SKM-1 (cell line): ENCODE data around the gene DNAAF8.
A peak's percentile ranks its signal among the peaks of the same experiment; 100 is the strongest.

Source experiments
- DNase-seq: peaks from one replicate; lab custom pipeline; 2025; ENCODE audit not compliant: unreplicated experiment; lab: John Stamatoyannopoulos, UW

The DNAAF8 gene

DNA sequence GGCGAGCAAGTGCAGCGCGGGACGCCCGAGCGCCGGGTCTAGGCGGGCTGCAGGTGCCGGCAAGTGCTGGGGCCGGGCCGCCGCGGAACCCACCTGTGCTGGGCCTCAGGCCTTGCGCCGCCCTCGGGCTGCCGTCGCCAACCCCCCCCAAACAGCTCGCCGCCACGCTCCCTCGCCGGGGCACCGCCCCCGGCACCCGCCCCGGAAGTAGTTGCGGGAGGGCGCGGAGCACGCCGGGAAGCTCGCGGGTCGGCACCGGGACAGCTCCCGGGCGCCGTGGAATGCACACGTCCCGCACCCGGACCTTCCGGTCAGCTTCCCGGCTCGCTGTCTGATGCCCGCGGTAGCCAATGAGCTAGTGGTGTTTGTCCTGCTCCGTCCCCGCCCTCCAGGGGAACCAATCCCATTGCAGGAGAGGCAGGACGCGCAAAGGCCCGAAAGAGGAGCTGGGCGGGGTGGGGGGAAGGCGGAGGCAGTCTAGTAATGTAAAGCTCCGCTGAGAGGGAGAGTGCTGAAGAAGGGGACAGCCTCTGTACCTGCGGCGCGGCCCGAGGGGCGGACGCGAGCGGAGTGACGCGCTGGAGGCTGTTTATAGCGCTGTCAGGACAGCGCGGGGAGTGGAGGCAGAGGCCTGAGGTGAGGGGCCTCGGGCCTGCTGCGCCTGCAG is at the start of gene DNAAF8, which contains the start of gene ANKS3:
DNAAF8 (plus strand) TSS at position 475 of the 667 bp plus-strand sequence. CDS start 1,978 bp downstream, outside the sequence.
ANKS3 (minus strand) TSS at position 209 of the 667 bp plus-strand sequence. CDS start 4,122 bp downstream, outside the sequence.
- DNase-seq, result peak; percentile 83

DNA sequence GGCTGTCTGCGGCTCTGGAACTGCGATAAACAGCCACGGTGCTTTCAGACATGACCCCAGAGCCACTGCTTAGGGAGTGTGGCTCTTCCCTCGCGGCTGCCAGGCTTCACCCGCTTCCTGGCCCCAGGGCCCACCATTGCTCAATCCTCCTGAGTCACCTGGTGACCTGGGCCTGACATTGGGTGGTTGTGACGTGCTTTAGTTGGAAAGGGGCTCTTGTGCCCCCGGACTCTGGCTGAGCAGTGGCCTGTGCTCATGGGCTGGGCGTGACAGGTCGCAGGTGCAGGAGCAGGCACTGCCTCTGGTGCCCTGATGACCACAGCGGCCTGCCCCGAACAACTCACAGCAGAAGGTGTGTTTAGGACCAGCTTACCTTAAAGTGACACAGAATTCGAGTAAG is 49.6 kb upstream of the DNAAF8 start:
- no peak for DNase-seq

DNA sequence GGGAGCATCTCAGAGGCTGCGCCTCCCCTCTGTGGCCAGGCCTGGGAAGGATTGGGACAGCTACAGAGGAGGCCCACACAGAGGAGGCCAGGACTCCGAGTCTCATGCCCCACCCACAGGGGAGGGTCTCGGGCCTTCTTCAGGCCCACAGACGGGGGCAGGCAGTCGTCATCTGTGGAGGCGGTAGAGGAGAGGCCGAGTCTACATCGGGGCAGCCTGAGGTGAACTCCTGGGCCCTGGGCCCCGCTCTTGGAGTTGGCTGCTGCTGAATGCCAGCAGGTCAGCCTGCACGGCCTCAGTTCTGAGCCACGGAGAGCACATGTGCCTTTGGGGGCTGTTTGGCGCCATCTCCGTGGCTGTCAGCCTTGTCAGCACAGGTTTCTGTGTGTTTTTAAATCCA is 49.0 kb upstream of the DNAAF8 start:
- DNase-seq, result no peak

DNA sequence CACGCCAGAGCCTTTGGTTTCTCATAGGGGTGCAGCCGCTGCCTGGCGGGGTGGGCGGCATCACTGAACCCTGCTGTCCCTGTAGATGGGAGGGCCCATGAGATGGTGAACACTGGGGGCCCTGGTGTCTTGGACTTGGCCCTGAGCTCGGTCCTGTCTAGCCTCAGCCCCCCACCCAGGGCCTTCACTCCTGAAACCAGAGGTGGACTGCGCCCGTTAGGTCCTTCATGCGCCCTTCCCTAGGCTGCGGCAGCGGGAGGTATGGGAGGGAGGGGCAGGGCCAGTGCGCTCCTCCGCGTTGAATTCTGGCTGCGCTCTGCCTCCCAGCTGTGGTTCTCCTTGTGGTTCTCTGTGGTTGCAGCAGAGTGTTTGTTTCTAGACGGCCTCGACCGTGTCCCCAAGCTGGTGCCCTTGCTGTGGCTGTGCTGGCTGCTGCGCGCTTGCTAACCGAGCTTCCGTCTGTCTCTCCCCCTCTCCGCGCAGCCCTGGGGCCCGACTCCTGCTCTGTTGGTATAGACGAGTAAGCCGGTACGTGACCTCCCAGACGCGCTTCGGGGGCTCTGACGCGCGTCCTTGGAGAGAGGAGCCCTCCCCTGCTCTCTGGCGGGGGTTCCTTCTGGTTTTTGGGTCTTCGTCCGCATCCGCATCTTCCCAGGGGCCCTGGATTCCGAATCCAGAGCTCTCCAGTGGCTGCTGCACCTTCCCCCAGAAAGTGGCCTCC is 48.4 kb upstream of the DNAAF8 start:
- DNase-seq, result no peak

DNA sequence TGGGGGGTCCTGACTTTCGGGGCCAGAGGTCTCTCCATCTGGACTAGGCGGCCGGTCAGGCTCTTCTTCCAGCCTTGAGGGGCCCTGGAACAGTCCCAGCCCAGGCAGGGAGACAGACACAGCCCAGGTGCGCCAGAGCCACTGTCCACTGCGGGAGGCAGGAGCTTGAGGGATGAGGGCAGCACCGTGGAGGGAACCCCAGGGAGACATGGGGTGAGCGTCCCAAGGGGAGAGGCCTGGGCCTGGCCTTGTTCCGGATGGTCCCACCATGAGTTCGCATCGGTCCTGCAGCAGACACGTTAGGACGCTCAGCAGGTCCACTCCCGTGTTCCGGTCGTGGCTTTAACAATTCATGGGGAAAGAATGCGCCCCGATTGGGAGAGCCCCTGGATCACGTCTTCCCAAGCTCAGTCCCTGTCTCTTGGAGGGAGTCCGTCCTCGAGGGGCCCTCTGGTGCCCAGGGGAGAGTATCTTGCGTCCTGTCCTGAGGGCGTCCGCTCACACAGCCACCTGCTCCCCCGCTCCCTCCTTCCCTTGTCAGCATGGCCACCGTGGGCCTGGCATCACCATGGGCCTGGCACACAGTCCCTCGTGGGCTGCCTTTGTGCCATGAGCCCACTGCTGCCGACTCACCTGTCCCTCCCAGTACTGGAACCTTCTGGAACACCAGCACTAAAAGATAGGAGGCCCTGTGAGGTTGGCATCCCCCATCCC is 47.7 kb upstream of the DNAAF8 start:
- no peak for DNase-seq

DNA sequence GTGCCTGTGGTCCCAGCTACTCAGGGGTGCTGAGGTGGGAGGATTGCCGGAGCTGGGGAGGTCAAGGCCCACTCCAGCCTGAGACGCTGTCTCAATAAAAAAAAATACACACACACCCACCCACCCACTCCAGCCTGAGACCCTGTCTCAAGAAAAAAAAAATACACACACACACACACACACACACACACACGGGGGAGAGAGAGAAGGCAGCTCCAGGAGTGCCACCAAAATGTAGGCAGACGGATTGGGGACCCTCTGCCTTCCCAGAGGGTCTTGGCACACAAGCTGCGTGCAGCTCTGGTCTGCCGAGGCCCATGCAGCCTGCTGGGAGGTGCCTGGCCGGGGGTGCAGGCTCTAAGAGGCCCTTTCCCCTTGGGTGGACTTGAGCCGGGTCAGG is 46.9 kb upstream of the DNAAF8 start:
- no peak for DNase-seq

DNA sequence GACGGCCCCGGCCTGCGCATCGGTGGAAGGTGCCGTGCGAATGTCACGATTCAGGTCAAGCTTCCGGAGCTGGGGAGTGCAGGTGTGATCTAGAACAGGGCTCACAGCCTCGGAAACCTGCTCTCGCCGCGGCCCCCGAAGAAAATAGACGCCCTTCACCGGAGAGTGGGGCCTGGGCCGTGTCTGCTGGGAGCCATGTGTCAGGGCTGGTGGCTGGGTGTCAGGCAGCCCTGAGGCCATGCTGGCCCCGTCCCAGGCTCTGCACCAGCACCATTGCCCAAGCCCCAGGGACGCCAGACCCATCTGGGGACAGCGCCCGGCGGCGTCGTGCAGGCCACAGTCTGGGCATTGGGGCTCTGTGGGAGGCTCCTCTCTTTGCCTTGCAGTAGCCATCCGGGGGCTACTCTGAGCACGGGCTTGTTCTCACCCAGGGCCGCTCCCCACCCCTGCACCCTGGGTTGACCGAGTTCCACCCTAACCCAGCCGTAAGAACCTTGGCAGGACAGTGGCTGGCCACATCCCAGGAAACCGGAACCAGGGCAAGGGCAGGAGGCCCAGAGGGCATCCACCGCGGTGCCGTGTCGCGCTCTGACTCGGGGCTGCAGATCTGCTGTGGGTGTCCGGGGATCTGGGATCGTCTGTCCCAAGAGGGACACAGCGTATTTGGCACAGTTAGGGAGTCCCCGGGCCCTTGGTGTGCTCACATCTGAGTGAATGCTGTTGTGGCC is 46.2 kb upstream of the DNAAF8 start:
- DNase-seq, result no peak

DNA sequence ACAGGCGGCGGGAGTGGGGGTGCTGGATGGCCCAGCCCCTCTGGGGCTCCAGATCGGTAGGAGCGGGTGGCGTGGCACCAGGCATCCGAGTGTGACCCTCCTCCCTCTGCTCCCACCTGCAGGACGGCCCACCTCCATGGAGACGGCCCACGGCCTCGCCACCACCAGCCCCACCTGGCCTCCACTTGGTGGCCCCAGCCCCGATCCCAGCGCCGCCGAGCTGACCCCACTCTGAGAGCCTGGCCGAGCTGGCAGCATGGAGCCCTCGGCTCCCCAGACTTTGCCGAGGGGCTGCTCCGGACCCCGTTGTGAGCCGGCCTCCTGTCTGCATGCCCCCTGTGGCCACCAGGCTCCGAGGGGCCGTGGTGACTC is 45.7 kb upstream of the DNAAF8 start:
- no peak for DNase-seq

DNA sequence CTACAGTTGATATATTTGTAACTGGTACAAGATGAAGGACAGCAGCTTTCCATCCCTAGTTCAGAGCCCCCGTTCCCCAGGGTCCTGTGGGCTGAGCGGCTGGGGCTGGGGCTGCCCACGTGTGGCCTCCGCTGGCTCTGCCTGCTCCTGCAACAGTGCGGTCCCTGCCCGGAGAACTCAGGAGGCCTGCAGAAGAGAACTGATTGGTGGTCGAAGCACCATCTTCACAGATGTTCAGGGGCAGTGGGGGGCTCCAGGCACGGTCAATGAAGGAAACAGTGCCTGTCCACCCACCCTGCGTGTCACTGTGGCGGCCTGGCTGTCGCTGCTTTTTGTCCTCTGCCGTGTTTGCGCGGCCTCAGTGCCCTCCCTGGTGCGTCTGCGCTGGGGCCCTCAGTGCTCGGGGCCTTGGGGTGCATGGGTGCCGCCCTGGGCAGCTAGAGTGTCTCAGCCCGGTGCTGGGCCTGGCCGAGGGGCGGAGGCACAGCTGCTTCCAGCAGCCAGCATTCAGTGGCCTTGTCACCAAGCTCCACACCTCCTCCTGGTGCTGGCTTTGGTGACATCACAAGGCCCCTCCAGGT is 45.2 kb upstream of the DNAAF8 start:
- no peak for DNase-seq

DNA sequence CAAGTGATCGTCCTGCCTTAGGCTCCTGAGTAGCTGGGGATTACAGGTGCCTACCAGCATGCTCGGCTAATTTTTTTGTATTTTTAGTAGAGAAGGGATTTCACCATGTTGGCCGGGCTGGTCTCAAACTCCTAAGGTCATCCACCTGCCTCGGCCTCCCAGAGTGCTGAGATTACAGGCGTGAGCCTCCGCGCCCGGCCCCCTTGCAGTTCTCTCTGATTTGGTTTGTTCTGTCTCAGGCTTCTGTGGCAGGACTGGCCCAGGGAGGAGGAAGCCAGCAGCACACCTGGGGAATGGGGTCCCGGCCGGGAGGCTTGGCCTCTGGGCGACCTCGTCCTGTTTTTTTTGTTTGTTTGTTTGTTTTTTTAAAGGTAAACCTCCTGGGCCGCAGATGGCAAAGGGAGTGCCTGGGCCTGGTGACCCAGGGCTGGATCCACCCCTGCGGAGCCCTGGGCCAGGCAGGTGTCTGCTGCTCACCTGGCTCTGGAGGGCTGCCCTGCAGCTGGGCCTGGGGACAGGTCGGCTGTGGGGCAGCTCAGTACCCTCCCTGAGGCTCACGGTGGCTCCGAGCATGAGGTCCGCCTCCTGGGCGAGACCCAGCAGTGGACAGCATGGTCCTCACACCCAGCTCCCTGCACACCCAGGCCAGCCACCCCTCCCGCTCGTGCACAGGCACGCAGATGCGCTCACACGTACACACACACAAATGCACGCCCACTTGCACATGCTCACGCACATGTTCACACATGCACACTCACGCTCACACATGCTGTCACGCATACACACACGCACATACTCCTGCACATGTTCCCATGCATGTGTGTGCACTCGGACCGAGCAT is 44.3 kb upstream of the DNAAF8 start:
- no peak for DNase-seq

DNA sequence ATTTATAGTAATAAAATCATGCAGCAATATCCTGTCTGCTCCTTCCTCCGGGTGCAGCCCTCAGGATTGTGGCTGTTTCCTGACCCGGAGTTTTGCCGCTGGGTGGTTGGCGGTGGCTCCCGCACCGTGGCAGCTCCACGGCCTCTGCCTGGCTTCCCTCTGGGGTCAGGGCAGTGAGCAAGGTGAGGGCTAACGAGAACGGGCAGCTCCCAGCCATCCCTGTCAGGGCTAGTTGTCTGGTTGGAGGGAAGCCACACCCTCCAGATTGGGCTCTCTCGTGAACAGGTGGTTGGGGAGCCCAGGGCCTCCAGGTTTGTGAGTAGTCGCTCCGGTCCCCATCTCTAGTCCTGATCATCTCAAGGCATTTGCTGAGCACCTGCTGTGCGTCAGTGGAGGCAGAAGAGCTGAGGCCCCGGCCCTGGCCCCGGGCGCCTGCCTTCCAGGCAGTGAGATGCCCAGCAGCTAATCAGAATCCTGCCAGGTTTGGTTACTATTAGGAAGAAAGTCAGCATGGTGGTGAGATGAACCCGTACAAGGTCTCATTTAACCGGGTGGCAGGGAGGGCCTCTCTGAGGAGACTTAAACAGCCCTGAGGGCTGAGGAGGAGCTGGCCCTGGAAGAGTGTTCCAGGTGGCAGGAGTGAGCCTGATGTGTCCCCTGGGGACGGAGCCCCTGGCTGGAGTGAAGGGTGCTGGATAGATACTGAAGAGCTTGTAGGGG is 43.2 kb upstream of the DNAAF8 start:
- DNase-seq, result no peak

DNA sequence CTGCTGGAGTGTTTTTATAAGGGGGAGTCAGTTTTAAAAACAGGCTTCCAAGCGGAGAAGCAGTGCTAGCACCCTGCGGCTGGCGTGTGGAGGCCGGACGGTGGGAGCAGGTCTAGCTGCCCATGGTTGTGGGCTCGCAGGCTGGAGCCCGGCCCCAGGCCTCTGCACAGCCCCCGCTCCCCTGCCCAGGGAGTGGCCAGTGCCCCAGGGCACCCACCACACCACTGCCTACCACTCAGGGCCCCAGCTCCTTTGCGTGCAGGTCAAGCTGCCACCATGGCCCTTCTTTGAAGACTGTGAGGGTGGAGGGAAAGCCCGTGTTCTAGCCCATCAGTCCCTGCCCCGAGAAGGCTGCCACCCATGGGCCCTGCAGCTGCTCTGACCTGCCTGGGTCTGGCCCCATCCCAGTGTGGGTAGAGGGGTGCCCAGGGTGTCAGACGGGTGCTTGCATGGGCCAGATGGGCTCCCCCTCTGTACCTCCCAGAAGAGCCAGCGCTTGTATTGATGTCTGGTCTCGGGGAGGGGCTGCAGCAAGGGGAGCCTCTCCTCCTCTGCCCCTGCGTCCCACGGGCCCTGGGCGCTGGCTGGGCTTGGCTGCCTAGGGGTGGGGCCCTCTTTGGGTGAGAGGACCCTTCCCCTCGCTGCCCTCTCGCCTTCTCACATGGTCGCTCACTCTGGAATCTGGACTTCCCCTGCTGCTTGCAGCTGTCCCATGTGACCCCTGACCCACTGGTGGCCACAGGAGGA is 42.5 kb upstream of the DNAAF8 start:
- DNase-seq, result no peak

DNA sequence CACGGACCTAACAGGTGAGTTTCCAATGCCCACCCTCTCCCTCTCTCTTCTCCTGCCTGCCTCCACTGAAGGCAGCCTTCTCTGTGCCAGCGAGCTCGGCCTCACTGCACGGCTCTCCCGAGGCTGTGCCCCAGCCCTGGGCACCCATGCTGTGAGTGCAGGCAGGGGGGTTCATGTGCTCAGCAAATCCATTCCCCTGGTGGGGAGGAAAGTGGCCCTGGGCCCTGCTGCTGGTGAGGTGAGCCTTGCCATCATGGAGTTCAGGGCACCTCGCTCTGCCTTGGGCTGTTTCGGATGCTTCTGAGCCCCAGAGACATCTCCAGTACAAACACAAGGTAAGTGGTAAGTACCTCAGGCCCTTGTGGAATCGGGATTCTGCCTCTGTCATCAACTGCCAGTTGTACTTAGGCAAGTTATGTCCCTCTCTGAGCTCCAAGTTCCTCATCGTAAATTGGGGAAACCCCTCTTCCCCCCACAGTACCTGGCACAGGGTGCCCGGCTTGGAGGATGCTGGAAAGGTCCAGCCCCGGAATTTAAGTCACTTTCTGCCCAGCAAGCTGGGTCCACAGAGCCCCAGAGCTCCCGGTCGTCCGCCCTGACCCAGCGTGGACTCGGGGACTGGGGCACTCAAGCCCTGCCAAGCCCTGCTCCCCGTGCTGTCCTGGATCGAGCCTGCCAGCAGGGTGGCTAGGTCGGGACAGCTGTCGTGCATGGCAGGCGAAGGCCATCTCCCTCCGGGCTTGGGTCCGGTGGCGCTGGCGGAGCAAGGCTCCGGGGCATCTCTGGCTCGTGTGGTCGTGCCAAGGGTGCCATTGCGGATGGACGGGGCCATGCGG is 41.7 kb upstream of the DNAAF8 start:
- peak; percentile 21 for DNase-seq

DNA sequence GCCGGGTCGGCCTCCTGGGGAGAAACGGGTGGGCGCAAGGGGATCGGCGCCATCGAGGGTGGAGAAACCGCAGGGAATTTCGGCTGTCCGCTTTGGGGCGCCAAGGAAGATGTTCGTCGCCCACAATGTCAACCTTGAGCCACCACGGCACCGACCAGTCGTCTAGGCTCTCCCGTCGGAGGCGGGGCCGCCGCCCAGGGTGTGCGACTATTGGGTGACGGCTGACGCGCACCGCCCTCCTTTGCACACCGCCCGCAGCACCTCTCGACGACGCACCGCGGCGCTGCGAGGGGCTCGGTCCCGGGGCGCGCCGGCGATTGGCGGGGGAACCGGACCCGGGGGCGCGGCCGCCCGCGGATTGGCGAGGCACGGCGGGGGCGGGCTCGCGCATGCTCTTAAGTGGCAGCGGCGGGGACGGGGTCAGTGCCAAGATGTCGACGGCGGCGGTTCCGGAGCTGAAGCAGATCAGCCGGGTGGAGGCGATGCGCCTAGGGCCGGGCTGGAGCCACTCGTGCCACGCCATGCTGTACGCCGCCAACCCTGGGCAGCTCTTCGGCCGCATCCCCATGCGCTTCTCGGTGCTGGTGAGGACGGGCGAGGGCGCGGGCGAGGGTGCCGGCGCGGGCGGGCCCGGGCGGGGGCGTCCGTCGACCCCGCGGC is 40.9 kb upstream of the DNAAF8 start, which contains the start of gene NUDT16L1:
NUDT16L1 (plus strand) TSS at position 267 of the 660 bp plus-strand sequence; CDS start at position 432, 165 bp downstream.
- DNase-seq, result peak; percentile 92

DNA sequence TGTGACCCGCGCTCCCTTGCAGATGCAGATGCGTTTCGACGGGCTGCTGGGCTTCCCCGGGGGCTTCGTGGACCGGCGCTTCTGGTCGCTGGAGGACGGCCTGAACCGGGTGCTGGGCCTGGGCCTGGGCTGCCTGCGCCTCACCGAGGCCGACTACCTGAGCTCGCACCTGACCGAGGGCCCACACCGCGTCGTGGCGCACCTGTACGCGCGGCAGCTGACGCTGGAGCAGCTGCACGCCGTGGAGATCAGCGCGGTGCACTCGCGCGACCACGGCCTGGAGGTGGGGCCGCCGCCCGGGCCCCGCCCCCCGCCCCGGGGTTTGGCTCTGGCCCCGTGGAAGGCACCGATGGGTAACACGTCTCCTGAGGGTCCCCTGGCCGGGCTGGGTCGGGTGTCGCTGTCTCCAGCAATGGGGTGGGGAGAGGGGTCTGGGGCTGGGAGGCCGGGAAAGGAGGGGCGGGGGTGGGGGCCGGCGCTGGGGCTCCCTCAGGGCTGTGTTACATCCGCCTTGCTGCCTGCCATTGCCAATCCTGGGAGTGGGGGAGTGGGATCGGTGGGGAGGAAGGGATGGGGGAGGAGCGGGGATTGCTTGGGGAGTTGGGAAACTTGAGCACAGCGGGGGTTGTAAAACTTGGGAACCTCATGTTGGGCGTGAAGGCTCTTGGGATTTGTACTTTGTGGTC is 40.2 kb upstream of the DNAAF8 start:
- no peak for DNase-seq

DNA sequence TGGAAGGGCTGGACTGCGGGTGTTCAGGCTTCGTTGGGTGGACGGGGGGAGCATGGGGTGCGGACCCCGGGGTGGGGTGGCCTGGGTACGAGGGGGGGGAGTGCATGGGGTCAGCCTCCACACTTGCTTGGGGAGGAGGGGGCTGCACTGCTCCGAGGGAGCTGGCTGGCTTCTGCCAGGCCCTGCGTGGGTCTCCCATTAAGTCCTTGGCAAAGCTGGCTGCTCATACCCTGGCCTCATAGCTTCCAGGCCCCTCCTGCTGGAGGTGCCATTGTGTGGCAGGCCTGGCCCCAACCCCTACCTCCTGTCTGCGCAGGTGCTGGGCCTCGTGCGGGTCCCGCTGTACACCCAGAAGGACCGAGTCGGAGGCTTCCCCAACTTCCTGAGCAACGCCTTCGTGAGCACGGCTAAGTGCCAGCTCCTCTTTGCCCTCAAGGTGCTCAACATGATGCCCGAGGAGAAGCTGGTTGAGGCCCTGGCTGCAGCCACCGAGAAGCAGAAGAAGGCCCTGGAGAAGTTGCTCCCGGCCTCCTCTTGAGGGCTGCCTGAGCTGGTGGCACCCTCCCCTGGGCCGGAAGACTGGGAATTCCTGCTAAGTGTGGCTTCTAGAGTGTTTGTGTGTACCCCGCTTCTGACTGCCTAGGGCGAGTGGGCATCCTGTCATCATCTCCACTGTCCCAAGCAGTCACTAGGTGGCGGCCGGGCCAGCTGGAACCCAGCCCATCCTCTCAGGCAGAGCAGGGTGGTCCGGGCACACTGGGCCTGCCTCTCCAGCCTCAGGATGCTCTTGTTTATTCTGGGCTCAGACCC is 39.5 kb upstream of the DNAAF8 start:
- DNase-seq, result no peak
